Tibial artery (tissue), 4 donors: ENCODE results near the gene TP53I3.
"Not testable (repeated sequence)": the region's sequence is repeated elsewhere in the genome, so short reads cannot be mapped to it uniquely, and the experiment has no call there.

ENCODE experiments used
- DNase-seq, 2 donors: peaks; one replicate each; pipeline ENCODE4 v3.0.0-alpha.2; 2019
- H3K27ac ChIP-seq, 2 donors: fragments of 200-600 bp; sonication (generic) in 1 of 2; 1 replicate in 1 of 2; 2 replicates in 1 of 2; pipeline ENCODE4 v1.5.1; 2018 to 2019; ENCODE audit warnings: mild to moderate bottlenecking in 1 of 2
- H3K27me3 ChIP-seq, 2 donors: fragments of 200-600 bp; sonication (generic) in 1 of 2; one replicate each; pipeline versions ENCODE4 v1.5.1 to v1.6.0; 2016 to 2019
- H3K36me3 ChIP-seq, 3 donors: fragments of 200-600 bp; sonication (generic) in 2 of 3; one replicate each; pipeline ENCODE4 v1.5.1; 2016 to 2019; ENCODE audit warnings: mild to moderate bottlenecking in 2 of 3
- H3K4me1 ChIP-seq, 4 donors: fragments of 200-600 bp; sonication (generic) in 2 of 4; 1 replicate in 3 of 4; 2 replicates in 1 of 4; pipeline ENCODE4 v1.5.1; 2016 to 2019
- H3K4me3 ChIP-seq, 2 donors: fragments of 200-600 bp; sonication (generic) in 1 of 2; 1 replicate in 1 of 2; 2 replicates in 1 of 2; pipeline ENCODE4 v1.5.1; 2018 to 2019; ENCODE audit warnings: mild to moderate bottlenecking in 2 of 2
- H3K9me3 ChIP-seq, 3 donors: fragments of 200-600 bp; sonication (generic) in 1 of 3; one replicate each; pipeline ENCODE4 v1.5.1; 2016 to 2019
- intact Hi-C: fragments of 100-400 bp; cut with DNase I; formaldehyde crosslinking; loops from one replicate; pipeline ENCODE4 v1.15.0; 2023; ENCODE audit warnings: low total_unique reads
- TF ChIP-seq, protein P1 (sequence below), 2 experiments: fragments of 200-600 bp in 1 of 2; fragments of 450-650 bp in 1 of 2; IDR thresholded peaks; one replicate each; pipeline ENCODE4 v1.5.1; 2017 to 2019; ENCODE audit warnings: antibody characterized with exemption in 2 of 2, mild to moderate bottlenecking in 1 of 2, moderate library complexity in 1 of 2

Gene TP53I3

DNA sequence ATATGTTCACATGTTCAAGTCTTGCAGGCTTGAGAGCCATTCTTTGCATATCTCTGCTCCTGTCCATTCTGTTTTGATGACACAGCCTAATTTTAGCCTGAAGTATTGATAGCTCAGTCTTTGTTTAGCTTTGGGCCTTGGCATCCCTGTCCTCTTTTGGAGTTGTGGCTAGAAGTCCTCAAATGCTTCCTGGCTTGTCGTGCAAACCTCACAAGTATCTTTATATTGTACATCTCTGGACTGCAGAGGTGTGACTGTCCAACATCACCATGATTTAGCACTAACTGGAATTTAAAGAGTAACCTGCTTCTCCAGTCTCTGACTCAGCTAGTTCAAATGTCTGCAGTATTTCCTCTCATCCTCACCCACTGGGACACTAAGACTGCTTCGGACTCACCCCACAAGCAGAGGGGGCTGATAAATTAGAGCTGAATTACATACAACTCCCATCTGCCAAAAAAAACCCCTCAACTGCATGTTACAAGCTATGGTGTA is 26.8 kb upstream of the TP53I3 start:
- intact Hi-C loops = no loop called here

DNA sequence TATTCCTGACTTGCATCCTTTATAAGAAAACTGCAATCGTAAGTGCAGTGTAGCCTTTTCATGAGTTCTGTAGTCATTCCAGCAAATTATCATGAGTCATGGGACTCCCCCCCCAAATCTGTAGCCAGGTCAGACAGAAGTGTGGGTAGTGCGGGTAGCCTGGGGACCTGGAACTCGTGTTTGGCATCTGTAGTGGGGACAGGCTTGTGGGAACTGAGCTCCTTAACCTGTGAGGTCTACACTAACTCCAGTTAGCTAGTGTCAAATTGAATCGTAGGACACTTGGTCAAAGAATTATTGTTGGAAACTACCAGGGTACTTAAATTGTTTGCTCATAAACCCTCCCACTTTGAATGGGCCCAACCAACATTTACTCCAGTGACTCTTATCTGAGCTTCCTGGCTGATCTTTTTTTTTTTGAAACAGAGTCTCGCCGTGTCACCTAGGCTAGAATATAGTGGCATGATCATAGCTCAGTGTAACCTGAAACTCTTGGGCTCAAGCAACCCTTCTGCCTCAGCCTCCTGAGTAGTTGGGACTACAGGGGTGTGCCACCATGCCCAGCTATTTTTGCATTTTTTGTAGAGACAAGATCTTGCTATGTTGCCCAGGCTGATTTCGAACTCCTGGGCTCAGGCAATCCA is 26.1 kb upstream of the TP53I3 start:
- DNase-seq = no peak

More for the DNA sequence above, 26.8 kb upstream of the TP53I3 start:
- Histone ChIP-seq H3K27me3 (no peaks in the 10 kb centered on the region), H3K27ac (no peak overlapping the region), H3K4me3 (no peak overlapping the region), H3K4me1 (no peaks in the 10 kb centered on the region), H3K9me3 (no peaks in the 10 kb centered on the region), H3K36me3 (peaks cover 0 to 8% (median 0%) of the 10 kb centered on the region in 3 donors)
- no peak for DNase-seq
- TF ChIP-seq, protein P1, sequence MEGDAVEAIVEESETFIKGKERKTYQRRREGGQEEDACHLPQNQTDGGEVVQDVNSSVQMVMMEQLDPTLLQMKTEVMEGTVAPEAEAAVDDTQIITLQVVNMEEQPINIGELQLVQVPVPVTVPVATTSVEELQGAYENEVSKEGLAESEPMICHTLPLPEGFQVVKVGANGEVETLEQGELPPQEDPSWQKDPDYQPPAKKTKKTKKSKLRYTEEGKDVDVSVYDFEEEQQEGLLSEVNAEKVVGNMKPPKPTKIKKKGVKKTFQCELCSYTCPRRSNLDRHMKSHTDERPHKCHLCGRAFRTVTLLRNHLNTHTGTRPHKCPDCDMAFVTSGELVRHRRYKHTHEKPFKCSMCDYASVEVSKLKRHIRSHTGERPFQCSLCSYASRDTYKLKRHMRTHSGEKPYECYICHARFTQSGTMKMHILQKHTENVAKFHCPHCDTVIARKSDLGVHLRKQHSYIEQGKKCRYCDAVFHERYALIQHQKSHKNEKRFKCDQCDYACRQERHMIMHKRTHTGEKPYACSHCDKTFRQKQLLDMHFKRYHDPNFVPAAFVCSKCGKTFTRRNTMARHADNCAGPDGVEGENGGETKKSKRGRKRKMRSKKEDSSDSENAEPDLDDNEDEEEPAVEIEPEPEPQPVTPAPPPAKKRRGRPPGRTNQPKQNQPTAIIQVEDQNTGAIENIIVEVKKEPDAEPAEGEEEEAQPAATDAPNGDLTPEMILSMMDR (IDR thresholded peaks at IDR 0.05) = no peak

DNA sequence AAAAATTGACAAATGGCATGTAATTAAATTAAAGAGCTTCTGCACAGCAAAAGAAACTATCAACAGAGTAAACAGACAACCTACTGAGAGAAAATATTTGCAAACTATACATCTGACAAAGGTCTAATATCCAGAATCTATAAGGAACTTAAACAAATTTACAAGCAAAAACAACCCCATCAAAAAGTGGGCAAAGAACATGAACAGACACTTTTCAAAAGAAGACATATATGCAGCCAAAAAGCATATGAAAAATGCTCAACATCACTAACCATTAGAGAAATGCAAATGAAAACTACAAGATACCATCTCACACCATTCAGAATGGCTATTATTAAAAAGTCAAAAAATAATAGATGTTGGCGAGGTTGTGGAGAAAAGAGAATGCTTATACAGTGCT is 24.8 kb upstream of the TP53I3 start:
- DNase-seq, H3K27me3 ChIP-seq, H3K4me1 ChIP-seq, intact Hi-C loops, H3K36me3 ChIP-seq, H3K9me3 ChIP-seq, H3K4me3 ChIP-seq, H3K27ac ChIP-seq: not testable (repeated sequence)

More for the DNA sequence above, 26.1 kb upstream of the TP53I3 start:
- Histone ChIP-seq H3K27me3 (no peaks in the 10 kb centered on the region), H3K9me3 (no peaks in the 10 kb centered on the region), H3K4me3 (no peak overlapping the region), H3K4me1 (no peaks in the 10 kb centered on the region), H3K27ac (no peak overlapping the region), H3K36me3 (peaks cover 0 to 8% (median 0%) of the 10 kb centered on the region in 3 donors)
- intact Hi-C loops = no loop called here
- TF ChIP-seq, protein P1 (IDR thresholded peaks at IDR 0.05) = no peak

DNA sequence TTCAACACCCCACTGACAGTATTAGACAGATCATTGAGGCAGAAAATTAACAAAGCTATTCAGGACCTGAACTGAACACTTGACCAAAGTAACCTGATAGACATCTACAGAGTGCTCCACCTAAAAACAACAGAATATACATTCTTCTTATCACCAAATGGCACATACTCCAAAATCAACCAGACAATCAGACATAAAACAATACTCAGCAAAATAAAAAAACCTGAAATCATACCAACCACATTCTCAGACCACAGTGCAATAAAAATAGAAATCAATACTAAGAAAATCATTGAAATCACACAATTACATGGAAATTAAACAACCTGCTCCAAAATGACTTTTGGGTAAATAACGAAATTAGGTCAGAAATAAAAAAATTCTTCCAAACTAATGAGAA is 22.7 kb upstream of the TP53I3 start:
- TF ChIP-seq, protein P1 (IDR thresholded peaks at IDR 0.05) = no peak
- H3K4me3 ChIP-seq = no peak overlapping the region
- no peak overlapping the region for H3K27ac ChIP-seq
- no peaks in the 10 kb centered on the region for H3K4me1 ChIP-seq
- H3K9me3 ChIP-seq = no peaks in the 10 kb centered on the region
- no peaks in the 10 kb centered on the region for H3K27me3 ChIP-seq
- H3K36me3 ChIP-seq = peaks cover 0 to 15% (median 13%) of the 10 kb centered on the region in 3 donors
- intact Hi-C loops = no loop called here
- no peak for DNase-seq

DNA sequence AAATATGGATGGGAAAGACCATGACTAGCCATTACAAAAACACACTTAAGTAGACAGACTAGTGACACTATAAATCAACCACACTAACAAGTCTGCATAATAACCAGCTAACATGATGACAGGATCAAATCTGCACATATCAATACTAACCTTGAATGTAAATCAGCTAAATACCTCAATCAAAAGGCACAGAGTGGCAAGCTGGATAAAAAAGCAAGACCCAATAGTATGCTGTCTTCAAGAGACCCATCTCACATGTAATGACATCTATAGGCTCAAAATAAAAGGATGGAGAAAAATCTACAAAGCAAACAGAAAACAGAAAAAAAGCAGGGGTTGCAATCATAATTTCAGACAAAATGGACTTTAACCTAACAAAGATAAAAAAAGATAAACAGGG is 22.2 kb upstream of the TP53I3 start:
- intact Hi-C loops = no loop called here
- no peak for DNase-seq
- TF ChIP-seq, protein P1 (IDR thresholded peaks at IDR 0.05) = no peak
- Histone ChIP-seq H3K36me3 (peaks cover 0 to 18% (median 13%) of the 10 kb centered on the region in 3 donors), H3K27ac (no peak overlapping the region), H3K4me3 (no peak overlapping the region), H3K9me3 (no peaks in the 10 kb centered on the region), H3K4me1 (no peaks in the 10 kb centered on the region), H3K27me3 (no peaks in the 10 kb centered on the region)

DNA sequence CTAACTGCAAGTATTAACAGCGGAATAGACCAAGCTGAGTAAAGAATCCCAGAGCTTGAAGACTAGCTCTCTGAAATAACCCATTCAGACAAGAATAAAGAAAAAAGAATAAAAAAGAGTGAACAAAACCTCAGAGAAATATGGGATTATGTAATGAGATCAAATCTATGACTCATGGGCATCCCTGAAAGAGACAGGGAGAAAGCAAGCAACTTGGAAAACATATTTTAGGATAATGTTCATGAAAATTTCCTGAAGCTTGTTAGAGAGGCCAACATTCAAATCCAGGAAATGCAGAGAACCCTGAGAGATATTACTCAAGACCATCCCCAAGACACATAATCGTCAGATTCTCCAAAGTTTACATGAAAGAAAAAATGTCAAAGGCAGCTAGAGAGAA is 21.2 kb upstream of the TP53I3 start:
- Histone ChIP-seq H3K4me3 (no peak overlapping the region), H3K36me3 (peaks cover 0 to 18% (median 13%) of the 10 kb centered on the region in 3 donors), H3K4me1 (no peaks in the 10 kb centered on the region), H3K9me3 (peaks cover 0 to 3% (median 0%) of the 10 kb centered on the region in 3 donors), H3K27me3 (no peaks in the 10 kb centered on the region), H3K27ac (no peak overlapping the region)
- no peak for DNase-seq
- TF ChIP-seq, protein P1 (IDR thresholded peaks at IDR 0.05) = no peak
- intact Hi-C loops = no loop called here
